SK-N-SH (cell line): ENCODE data around the gene ZNF622. TPM values are rescaled to one million over a fixed set of nuclear protein-coding genes. Genes with fewer than 3 reads are reported as not detected.

Experiments used
- CTCF ChIA-PET: fragments of 300-600, 350-600 bp; formaldehyde crosslinking; extraction: SDS; loops from one replicate; lab custom pipeline; 2021; lab: Yijun Ruan, JAX
- POLR2A ChIA-PET: fragments of 350-600 bp; sonication (Branson Sonifier 250); formaldehyde crosslinking; extraction: SDS; loops from one replicate; lab custom pipeline; 2020; ENCODE audit warnings: antibody characterized with exemption, inconsistent platforms; lab: Yijun Ruan, JAX
- DNase-seq: peaks from one replicate; pipeline ENCODE4 v3.0.0; 2012
- H2AFZ ChIP-seq: fragments of 200-600 bp; sonication (generic); 2 replicates; pipeline ENCODE4 v1.8.1; 2016; ENCODE audit warnings: antibody characterized with exemption, mild to moderate bottlenecking, low read depth
- H3F3A ChIP-seq: fragments of 200-600 bp; sonication (generic); replicated peaks from 2 replicates; pipeline ENCODE3; 2016; ENCODE audit warnings: antibody characterized with exemption, mild to moderate bottlenecking; ENCODE audit not compliant: insufficient read depth
- H3K27ac ChIP-seq, 2 experiments: fragments of 200-500 bp in 1 of 2; fragments of 200-600 bp in 1 of 2; sonication (Bioruptor generic) in 1 of 2; sonication (generic), shearing (Covaris generic) in 1 of 2; 2 replicates each; pipeline versions ENCODE4 v1.5.1 to v1.6.1; 2014 to 2016; ENCODE audit warnings: low read depth in 2 of 2, inconsistent platforms in 1 of 2, low read length in 1 of 2, mild to moderate bottlenecking in 1 of 2, mixed read lengths in 1 of 2
- H3K27me3 ChIP-seq: fragments of 200-600 bp; sonication (generic), shearing (Covaris generic); 2 replicates; pipeline ENCODE4 v1.6.1; 2016; ENCODE audit warnings: mixed run types; ENCODE audit not compliant: insufficient read depth
- H3K36me3 ChIP-seq, 2 experiments: fragments of 200-500 bp in 1 of 2; fragments of 200-600 bp in 1 of 2; sonication (Bioruptor generic) in 1 of 2; sonication (generic) in 1 of 2; replicated peaks in 1 of 2; 2 replicates each; pipeline versions ENCODE3 to v1.5.1; 2014 to 2016; ENCODE audit warnings: low read length in 1 of 2, mild to moderate bottlenecking in 1 of 2; ENCODE audit not compliant: insufficient read depth in 2 of 2, control insufficient read depth in 1 of 2
- H3K4me1 ChIP-seq, 2 experiments: fragments of 200-500 bp in 1 of 2; fragments of 200-600 bp in 1 of 2; sonication (Bioruptor generic) in 1 of 2; sonication (generic), shearing (Covaris generic) in 1 of 2; 2 replicates each; pipeline versions ENCODE4 v1.5.1 to v1.6.1; 2014 to 2016; ENCODE audit warnings: low read depth in 1 of 2, low read length in 1 of 2, mixed run types in 1 of 2; ENCODE audit not compliant: insufficient read depth in 2 of 2, control insufficient read depth in 1 of 2
- H3K4me2 ChIP-seq: fragments of 200-600 bp; sonication (generic), shearing (Covaris generic); 2 replicates; pipeline ENCODE4 v1.6.1; 2017; ENCODE audit warnings: mixed run types
- H3K4me3 ChIP-seq, 2 experiments: fragments of 200-500 bp in 1 of 2; fragments of 200-600 bp in 1 of 2; sonication (Bioruptor generic) in 1 of 2; sonication (generic), shearing (Covaris generic) in 1 of 2; 2 replicates each; pipeline versions ENCODE4 v1.5.1 to v1.8.1; 2014 to 2016; ENCODE audit warnings: low read depth in 2 of 2, inconsistent platforms in 1 of 2, low read length in 1 of 2, mild to moderate bottlenecking in 1 of 2, mixed read lengths in 1 of 2, moderate library complexity in 1 of 2
- H3K79me2 ChIP-seq: fragments of 200-600 bp; sonication (generic); 2 replicates; pipeline ENCODE4 v1.8.1; 2017; ENCODE audit warnings: mild to moderate bottlenecking; ENCODE audit not compliant: insufficient read depth
- H3K9ac ChIP-seq: fragments of 200-600 bp; sonication (generic); 2 replicates; pipeline ENCODE4 v1.6.1; 2017; ENCODE audit warnings: mixed run types
- H3K9me2 ChIP-seq: fragments of 200-600 bp; sonication (generic); 2 replicates; pipeline ENCODE4 v1.6.1; 2017; ENCODE audit warnings: mixed run types
- H3K9me3 ChIP-seq: fragments of 200-600 bp; sonication (generic); 2 replicates; pipeline ENCODE4 v1.6.1; 2017; ENCODE audit warnings: mixed run types, mild to moderate bottlenecking, moderate library complexity
- H4K20me1 ChIP-seq: fragments of 200-600 bp; sonication (generic); 2 replicates; pipeline ENCODE4 v1.6.1; 2017; ENCODE audit warnings: mild to moderate bottlenecking, mixed run types; ENCODE audit not compliant: insufficient read depth
- CHD2 ChIP-seq: fragments of 150-350 bp; IDR thresholded peaks from 2 replicates; pipeline ENCODE4 v1.6.1; 2018; ENCODE audit warnings: low read length; ENCODE audit not compliant: partially characterized antibody
- GATA2 ChIP-seq: sonication (generic); formaldehyde crosslinking; IDR thresholded peaks from 2 replicates; pipeline ENCODE4 v1.5.0; 2020; ENCODE audit warnings: mild to moderate bottlenecking, missing genetic modification reagents
- IRF3 ChIP-seq: fragments of 150-350 bp; IDR thresholded peaks from 2 replicates; pipeline ENCODE4 v1.6.1; 2016; ENCODE audit warnings: mild to moderate bottlenecking, low read depth, low read length
- JUND ChIP-seq: IDR thresholded peaks from 2 replicates; pipeline ENCODE4 v1.4.0; 2012
- NFIC ChIP-seq: IDR thresholded peaks from 2 replicates; pipeline ENCODE4 v1.4.0; 2012; ENCODE audit warnings: borderline replicate concordance
- NRF1 ChIP-seq: IDR thresholded peaks from 2 replicates; pipeline ENCODE4 v1.6.1; 2012; ENCODE audit warnings: low read depth, mild to moderate bottlenecking, low read length
- PBX3 ChIP-seq: IDR thresholded peaks from 2 replicates; pipeline ENCODE4; 2012
- RXRA ChIP-seq: IDR thresholded peaks from 2 replicates; pipeline ENCODE4 v1.4.0; 2012; ENCODE audit warnings: low read depth, mild to moderate bottlenecking, borderline replicate concordance
- SMC3 ChIP-seq: IDR thresholded peaks from 2 replicates; pipeline ENCODE4 v1.6.1; 2012; ENCODE audit warnings: low read depth, low read length, improper control_type of control experiment
- TCF12 ChIP-seq: IDR thresholded peaks from 2 replicates; pipeline ENCODE4 v1.4.0; 2012
- TEAD4 ChIP-seq: IDR thresholded peaks from 2 replicates; pipeline ENCODE4 v1.4.0; 2012; ENCODE audit warnings: mild to moderate bottlenecking, borderline replicate concordance; ENCODE audit not compliant: insufficient read depth
- ZBTB33 ChIP-seq: IDR thresholded peaks from 2 replicates; pipeline ENCODE4 v1.4.0; 2012; ENCODE audit warnings: low read depth, borderline replicate concordance
- WGBS: methylation state at CpG from one replicate; pipeline ENCODE4 v1.1.6; 2017; ENCODE audit warnings: low lambda C conversion rate; 5-methylcytosine and 5-hydroxymethylcytosine counted together
- polyA plus RNA-seq, 3 experiments: library from polyadenylated mRNA; depleted of rRNA; stranded (reverse); fragments of >200 nt; gene quantifications; 2 replicates each; pipeline ENCODE4 v1.2.3, GENCODE V29; 2012

ZNF622 gene
- polyA plus RNA-seq, 1 of the 3 experiments (the other 2 are of a cell fraction), result 20.0 TPM

- H3K4me3 ChIP-seq, result no peak overlapping the region
- no peak overlapping the region for H3K9ac ChIP-seq
- TF ChIP-seq NFIC, result no peak
- no peak for TF ChIP-seq CHD2
- TF ChIP-seq RXRA, result peak; percentile 25; the same call in 1 of the 2 replicates
- no peak for TF ChIP-seq JUND
- TF ChIP-seq IRF3, result no peak
- no peak for TF ChIP-seq TEAD4
- peak; percentile 61 for TF ChIP-seq PBX3
- TF ChIP-seq TCF12, result peak; percentile 26; the same call in 1 of the 2 replicates
- no peak for TF ChIP-seq ZBTB33
- no peak for TF ChIP-seq GATA2 (CRISPR knock-in tag)
- TF ChIP-seq, all 33 proteins: peak for 3
- 0 out of 2 replicates have a peak overlapping the region, but pooled peaks have one; percentile 13 for H3K4me2 ChIP-seq
- no peak overlapping the region for H2AFZ ChIP-seq
- H3K79me2 ChIP-seq, result peaks cover 68% of the 10 kb centered on the region
- H3K27ac ChIP-seq, result no peak overlapping the region; a peak in 1 of 4 replicates
- H3K27me3 ChIP-seq, result no peaks in the 10 kb centered on the region
- POLR2A ChIA-PET, result no interaction called here
- no peaks in the 10 kb centered on the region for H3K9me3 ChIP-seq
- peaks cover 13% of the 10 kb centered on the region for H4K20me1 ChIP-seq
- 93% methylated on average over 1 of the region's 1 CpG for WGBS
- H3F3A ChIP-seq, result peaks cover 9% of the 10 kb centered on the region
- H3K36me3 ChIP-seq, result peaks cover 51 to 66% of the 10 kb centered on the region in 2 experiments
- DNase-seq, result no peak
- CTCF ChIA-PET, result interaction anchor here (1.0 to 1.4 kb wide), 3 partner anchors 8 to 301 kb away, joined by 3 to 5 read pairs (median 5); no protein-coding TSS in a partner anchor
- peaks cover 3 to 14% of the 10 kb centered on the region in 2 experiments; a peak in 3 of 4 replicates for H3K4me1 ChIP-seq
- no peaks in the 10 kb centered on the region for H3K9me2 ChIP-seq
Observed at GRCh38 chr5:16461782-16462181, 3.8 kb downstream of the ZNF622 start.

GRCh38 chr5:16461026-16461425 lies 4.6 kb downstream of the ZNF622 start:
- WGBS, result 96% methylated on average over 1 of the region's 1 CpG
- Histone ChIP-seq H3F3A (peaks cover 11% of the 10 kb centered on the region), H3K9ac (no peak overlapping the region), H2AFZ (no peak overlapping the region), H3K4me1 (peaks cover 0 to 13% of the 10 kb centered on the region in 2 experiments; a peak in 2 of 4 replicates), H3K27ac (peak overlapping the region in 1 of 2 experiments; percentile 34; a peak in 1 of 4 replicates), H3K36me3 (peaks cover 55 to 71% of the 10 kb centered on the region in 2 experiments), H3K9me2 (no peaks in the 10 kb centered on the region), H3K27me3 (no peaks in the 10 kb centered on the region), H4K20me1 (peaks cover 17% of the 10 kb centered on the region), H3K4me2 (no peak overlapping the region), H3K9me3 (no peaks in the 10 kb centered on the region), H3K79me2 (peaks cover 68% of the 10 kb centered on the region), H3K4me3 (peak overlapping the region in 1 of 2 experiments; percentile 0; a peak in 1 of 4 replicates)
- no peak for DNase-seq
- POLR2A ChIA-PET, result no interaction called here
- CTCF ChIA-PET, result no interaction called here
- TF ChIP-seq SMC3 (no peak), GATA2 (CRISPR knock-in tag) (no peak), NRF1 (no peak)
